Natural killer cell treated with Interleukin-12 subunit alpha and Interleukin-12 subunit beta and Interleukin-15 and Interleukin-18, amount 100 ng/mL, for 72 hours (primary cell): ENCODE measurements around the gene TCERG1L. TPM values are rescaled to one million over a fixed set of nuclear protein-coding genes. Genes with fewer than 3 reads are reported as not detected.

Source experiments
- ATAC-seq, 2 donors: fragments of 150-1000 bp; cut with Tn5 transposase in 1 of 2; sonication (Bioruptor Pico), chemical (Tn5 transposase) in 1 of 2; 2 replicates each; pipeline ENCODE4 v1.10.0; 2021
- DNase-seq: peaks from one replicate; pipeline ENCODE4 v3.0.0; 2022; ENCODE audit warnings: low spot score
- H3K27ac Mint-ChIP-seq, 2 donors: 1 replicate in 1 of 2; 2 replicates in 1 of 2; pipeline ENCODE4 v1.8.0; 2022; ENCODE audit warnings: mixed read lengths in 2 of 2, mild to moderate bottlenecking in 1 of 2, moderate library complexity in 1 of 2
- H3K27me3 Mint-ChIP-seq, 2 donors: 1 replicate in 1 of 2; 2 replicates in 1 of 2; pipeline ENCODE4 v1.8.0; 2022; ENCODE audit warnings: mixed read lengths in 2 of 2
- H3K36me3 Mint-ChIP-seq: one replicate; pipeline ENCODE4 v1.8.0; 2022; ENCODE audit warnings: mixed read lengths
- H3K4me1 Mint-ChIP-seq, 2 donors: 1 replicate in 1 of 2; 2 replicates in 1 of 2; pipeline ENCODE4 v1.8.0; 2022; ENCODE audit warnings: low read depth in 2 of 2, mixed read lengths in 2 of 2, mild to moderate bottlenecking in 1 of 2
- H3K4me3 Mint-ChIP-seq: one replicate; pipeline ENCODE4 v1.8.0; 2022; ENCODE audit warnings: mixed read lengths
- H3K9me3 Mint-ChIP-seq: 2 replicates; pipeline ENCODE4 v1.8.0; 2022; ENCODE audit warnings: mixed read lengths
- total RNA-seq, 2 donors: library from RNA; stranded (reverse); gene quantifications; one replicate each; pipeline ENCODE4 v1.2.3, GENCODE V29; 2022

The TCERG1L gene
- total RNA-seq, 2 donors from 2014 or later = 0.10 to 0.81 TPM

GRCh38 chr10:131203456-131204357 lies 107.8 kb downstream of the TCERG1L start:
- ATAC-seq (no peak), DNase-seq (no peak)
- Mint-ChIP-seq H3K36me3 (no peaks in the 10 kb centered on the region), H3K27ac (no peak overlapping the region), H3K9me3 (no peaks in the 10 kb centered on the region), H3K4me3 (no peak overlapping the region), H3K4me1 (no peaks in the 10 kb centered on the region), H3K27me3 (peaks cover 10 to 13% of the 10 kb centered on the region in 2 donors)

DNA sequence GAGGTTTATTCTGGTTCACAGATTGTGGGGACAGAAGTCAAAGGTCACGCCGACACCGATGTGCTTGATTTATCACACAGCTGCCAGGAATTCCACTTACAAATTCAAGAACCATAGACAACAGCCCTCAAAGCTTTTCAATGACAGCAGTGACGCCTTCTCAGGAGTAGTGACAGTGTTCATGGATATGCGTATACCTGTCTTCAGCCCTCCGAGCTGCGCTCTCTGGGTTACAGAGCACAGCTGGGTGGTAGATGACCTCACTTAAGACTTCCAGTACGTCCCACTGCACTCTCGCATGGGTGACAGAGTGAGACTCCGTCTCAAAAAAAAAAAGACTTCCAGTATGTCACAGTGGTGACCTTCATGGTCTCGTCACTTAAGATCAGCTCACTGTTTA lies 108.5 kb downstream of the TCERG1L start:
- Mint-ChIP-seq H3K36me3 (no peaks in the 10 kb centered on the region), H3K4me1 (no peaks in the 10 kb centered on the region), H3K9me3 (no peaks in the 10 kb centered on the region), H3K27me3 (peaks cover 10 to 13% of the 10 kb centered on the region in 2 donors), H3K4me3 (no peak overlapping the region), H3K27ac (no peak overlapping the region)
- no peak for DNase-seq
- no peak for ATAC-seq

GRCh38 chr10:131201741-131202515 lies 109.6 kb downstream of the TCERG1L start:
- no peak overlapping the region for H3K4me3 Mint-ChIP-seq
- DNase-seq = no peak
- H3K27ac Mint-ChIP-seq = no peak overlapping the region
- peaks cover 10 to 13% of the 10 kb centered on the region in 2 donors for H3K27me3 Mint-ChIP-seq
- no peaks in the 10 kb centered on the region for H3K4me1 Mint-ChIP-seq
- no peaks in the 10 kb centered on the region for H3K36me3 Mint-ChIP-seq
- no peak for ATAC-seq
- H3K9me3 Mint-ChIP-seq = no peaks in the 10 kb centered on the region

GRCh38 chr10:131200856-131201470 lies 110.6 kb downstream of the TCERG1L start:
- Mint-ChIP-seq H3K4me1 (no peaks in the 10 kb centered on the region), H3K4me3 (no peak overlapping the region), H3K9me3 (no peaks in the 10 kb centered on the region), H3K27ac (no peak overlapping the region), H3K36me3 (no peaks in the 10 kb centered on the region), H3K27me3 (peaks cover 10 to 13% of the 10 kb centered on the region in 2 donors)
- ATAC-seq (no peak), DNase-seq (no peak)

DNA sequence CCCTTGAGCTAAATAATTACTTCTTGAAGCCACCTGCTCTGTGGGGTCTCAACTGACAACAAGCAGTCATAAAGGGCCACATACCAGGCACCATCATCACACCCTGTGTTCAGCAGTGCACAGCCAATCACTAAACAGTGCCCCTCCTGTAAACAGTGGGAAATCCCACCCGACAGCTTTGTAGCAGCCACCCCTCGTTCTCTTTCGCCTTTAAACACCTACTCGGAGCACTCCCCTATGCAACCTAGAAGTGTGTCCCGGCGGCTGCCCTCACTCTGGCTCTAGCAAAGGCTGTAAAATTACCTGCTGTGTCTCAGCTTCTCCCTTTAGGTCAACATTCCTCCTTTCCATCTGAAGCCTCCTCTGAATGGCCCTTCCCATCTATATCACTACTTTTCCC lies 111.9 kb downstream of the TCERG1L start:
- Mint-ChIP-seq H3K9me3 (no peaks in the 10 kb centered on the region), H3K4me3 (no peak overlapping the region), H3K27me3 (peaks cover 10 to 13% of the 10 kb centered on the region in 2 donors), H3K27ac (no peak overlapping the region), H3K4me1 (no peaks in the 10 kb centered on the region), H3K36me3 (no peaks in the 10 kb centered on the region)
- DNase-seq (no peak), ATAC-seq (no peak)

- Mint-ChIP-seq H3K9me3 (no peaks in the 10 kb centered on the region), H3K4me1 (no peaks in the 10 kb centered on the region), H3K36me3 (no peaks in the 10 kb centered on the region), H3K27me3 (peaks cover 10 to 13% of the 10 kb centered on the region in 2 donors), H3K27ac (no peak overlapping the region), H3K4me3 (no peak overlapping the region)
- no peak for DNase-seq
- peak in 1 of 2 donors; percentile 14 for ATAC-seq
Observed at GRCh38 chr10:131198843-131199242, 112.7 kb downstream of the TCERG1L start.

- H3K9me3 Mint-ChIP-seq = no peaks in the 10 kb centered on the region
- DNase-seq (no peak), ATAC-seq (peak in 1 of 2 donors; percentile 22)
- H3K27me3 Mint-ChIP-seq = peaks cover 10 to 13% of the 10 kb centered on the region in 2 donors
- no peak overlapping the region for H3K27ac Mint-ChIP-seq
- H3K36me3 Mint-ChIP-seq = no peaks in the 10 kb centered on the region
- no peaks in the 10 kb centered on the region for H3K4me1 Mint-ChIP-seq
- H3K4me3 Mint-ChIP-seq = no peak overlapping the region
Observed at GRCh38 chr10:131198401-131198800, 113.1 kb downstream of the TCERG1L start.

DNA sequence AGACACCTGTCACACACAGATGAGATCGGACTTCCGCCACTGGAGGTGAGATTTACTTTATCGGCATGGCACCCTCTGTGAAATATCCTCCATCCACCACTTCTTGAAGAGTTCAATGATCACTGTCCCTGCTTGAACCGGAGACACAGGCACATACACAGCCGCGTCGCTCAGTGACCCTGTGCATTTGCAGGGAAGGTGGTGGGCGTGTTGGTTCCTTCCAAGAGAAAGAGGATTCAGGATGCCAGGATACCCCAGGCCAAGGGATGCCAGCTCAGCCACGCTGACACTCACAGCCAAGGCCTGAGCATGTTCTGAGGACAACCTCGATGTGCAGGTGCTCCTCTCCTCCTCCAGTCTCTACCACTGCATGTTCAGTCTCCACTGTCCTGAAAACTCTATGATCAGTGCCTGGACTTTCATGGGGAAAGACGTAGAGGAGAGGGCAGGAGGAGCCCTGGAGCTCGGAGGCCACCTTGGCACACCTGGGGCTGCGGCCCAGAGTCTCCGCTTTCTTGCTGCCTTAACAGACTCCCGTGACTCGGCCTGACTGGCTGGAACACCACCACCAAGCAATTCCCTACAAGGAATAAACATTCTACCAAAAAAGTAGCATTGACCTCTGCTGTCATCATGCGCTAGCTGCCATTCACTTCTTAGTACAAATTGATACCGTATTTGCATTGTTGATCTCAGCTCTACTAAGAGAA lies 115.2 kb downstream of the TCERG1L start:
- H3K4me3 Mint-ChIP-seq = no peak overlapping the region
- no peaks in the 10 kb centered on the region for H3K9me3 Mint-ChIP-seq
- H3K4me1 Mint-ChIP-seq = no peaks in the 10 kb centered on the region
- ATAC-seq (no peak), DNase-seq (no peak)
- no peak overlapping the region for H3K27ac Mint-ChIP-seq
- H3K36me3 Mint-ChIP-seq = no peaks in the 10 kb centered on the region
- peaks cover 8 to 15% of the 10 kb centered on the region in 2 donors for H3K27me3 Mint-ChIP-seq

DNA sequence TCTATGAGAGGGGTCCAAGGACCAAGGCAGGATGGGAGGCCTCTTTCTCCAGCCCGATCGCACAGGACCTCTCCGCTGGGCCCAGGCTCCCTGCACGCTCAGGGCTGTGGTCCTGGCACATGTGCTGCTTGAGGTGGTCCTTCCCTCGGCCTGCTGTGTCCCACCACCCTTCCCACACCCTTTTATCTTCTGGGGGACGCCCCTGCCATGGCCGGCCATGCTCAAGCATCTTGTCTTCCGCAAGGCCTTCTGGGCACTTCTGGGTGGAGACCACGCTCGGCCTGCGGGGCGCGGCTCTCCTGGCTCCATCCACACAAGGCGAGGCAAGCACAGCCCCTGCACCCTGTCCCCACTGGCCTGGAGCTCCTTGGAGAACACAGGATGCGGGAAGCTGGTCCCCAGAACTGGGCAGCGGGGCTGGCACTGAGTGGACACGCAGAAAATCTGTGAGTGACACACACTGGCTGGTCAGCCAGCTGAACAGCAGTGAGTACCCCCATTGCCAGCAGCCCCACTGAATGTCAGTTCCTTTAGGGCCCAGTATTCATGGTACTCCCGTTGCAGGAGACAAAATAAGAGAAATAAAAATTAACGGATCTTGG lies 115.9 kb downstream of the TCERG1L start:
- Mint-ChIP-seq H3K27me3 (peaks cover 8 to 22% of the 10 kb centered on the region in 2 donors), H3K27ac (no peak overlapping the region), H3K36me3 (no peaks in the 10 kb centered on the region), H3K9me3 (no peaks in the 10 kb centered on the region), H3K4me3 (no peak overlapping the region), H3K4me1 (no peaks in the 10 kb centered on the region)
- ATAC-seq (peak in 1 of 2 donors; percentile 20), DNase-seq (no peak)

DNA sequence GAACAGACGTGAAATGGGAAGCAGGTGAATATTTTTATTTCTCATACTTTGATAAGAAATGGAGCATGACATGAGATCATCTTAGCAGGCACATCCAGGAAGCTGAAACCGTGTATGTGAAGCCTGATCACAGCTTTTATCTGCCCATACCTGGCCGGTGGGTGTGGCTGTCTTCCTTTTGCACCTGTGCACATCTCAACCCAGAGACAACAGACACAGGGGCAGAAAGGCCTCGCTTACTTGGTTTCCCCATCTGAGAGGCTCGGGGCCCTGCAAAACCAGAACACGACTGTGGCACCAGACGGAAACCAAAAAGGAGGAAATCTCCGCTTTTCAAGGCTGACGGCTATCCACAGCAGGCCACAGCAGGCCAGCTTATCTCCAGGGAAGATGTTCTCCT lies 116.4 kb downstream of the TCERG1L start:
- DNase-seq (no peak), ATAC-seq (no peak)
- no peak overlapping the region for H3K27ac Mint-ChIP-seq
- H3K36me3 Mint-ChIP-seq = no peaks in the 10 kb centered on the region
- no peaks in the 10 kb centered on the region for H3K9me3 Mint-ChIP-seq
- peaks cover 8 to 26% of the 10 kb centered on the region in 2 donors for H3K27me3 Mint-ChIP-seq
- H3K4me1 Mint-ChIP-seq = no peaks in the 10 kb centered on the region
- H3K4me3 Mint-ChIP-seq = no peak overlapping the region

DNA sequence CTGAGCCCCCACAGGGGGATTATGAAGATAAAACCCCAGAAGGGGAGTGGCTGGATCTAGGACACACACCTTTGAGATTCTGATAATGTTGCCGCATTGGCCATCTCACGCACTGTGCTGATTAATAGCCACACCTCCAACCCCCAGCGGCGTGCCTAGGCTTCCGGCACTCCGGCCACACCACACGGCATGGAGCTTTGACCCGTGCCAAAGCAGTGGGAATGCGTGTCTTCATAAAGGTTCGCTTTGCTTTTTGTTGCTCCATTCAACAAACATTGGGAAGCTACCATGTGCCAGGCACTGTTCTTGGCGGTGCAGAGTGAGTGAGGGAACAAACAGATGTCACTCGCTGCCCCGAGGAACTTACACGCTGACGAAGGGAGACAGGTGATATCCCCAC lies 117.6 kb downstream of the TCERG1L start:
- no peaks in the 10 kb centered on the region for H3K36me3 Mint-ChIP-seq
- H3K27ac Mint-ChIP-seq = no peak overlapping the region
- no peaks in the 10 kb centered on the region for H3K4me1 Mint-ChIP-seq
- no peak overlapping the region for H3K4me3 Mint-ChIP-seq
- peaks cover 0 to 24% of the 10 kb centered on the region in 2 donors for H3K27me3 Mint-ChIP-seq
- no peaks in the 10 kb centered on the region for H3K9me3 Mint-ChIP-seq
- ATAC-seq (no peak), DNase-seq (no peak)

- Mint-ChIP-seq H3K36me3 (no peaks in the 10 kb centered on the region), H3K27ac (no peak overlapping the region), H3K4me3 (no peak overlapping the region), H3K9me3 (no peaks in the 10 kb centered on the region), H3K27me3 (peaks cover 0 to 32% of the 10 kb centered on the region in 2 donors), H3K4me1 (no peaks in the 10 kb centered on the region)
- no peak for DNase-seq
- ATAC-seq = no peak
Observed at GRCh38 chr10:131188494-131188893, 123.0 kb downstream of the TCERG1L start.

GRCh38 chr10:131187926-131188325 lies 123.6 kb downstream of the TCERG1L start:
- no peaks in the 10 kb centered on the region for H3K4me1 Mint-ChIP-seq

More at GRCh38 chr10:131187926-131188325, 123.6 kb downstream of the TCERG1L start:
- Mint-ChIP-seq H3K9me3 (no peaks in the 10 kb centered on the region), H3K27ac (no peak overlapping the region), H3K27me3 (peaks cover 0 to 32% of the 10 kb centered on the region in 2 donors), H3K4me3 (no peak overlapping the region), H3K36me3 (no peaks in the 10 kb centered on the region)
- ATAC-seq (no peak), DNase-seq (no peak)
